GM23338 (cell line): ENCODE data around the gene KBTBD4. TPM values are rescaled to one million over a fixed set of nuclear protein-coding genes. Genes with fewer than 3 reads are reported as not detected.
"Not testable (repeated sequence)": the region's sequence is repeated elsewhere in the genome, so short reads cannot be mapped to it uniquely, and the experiment has no call there.

Experiments
- ATAC-seq: fragments of 200-7000 bp; cut with Tn5 transposase; 3 replicates; pipeline ENCODE4 v1.9.1; 2020
- DNase-seq: peaks from one replicate; pipeline ENCODE4 v3.0.0-alpha.2; 2015; ENCODE audit warnings: low spot score
- H2AFZ ChIP-seq: fragments of 200-600 bp; sonication (generic); 2 replicates; pipeline ENCODE4 v1.8.0; 2016; ENCODE audit warnings: antibody characterized with exemption, mild to moderate bottlenecking, moderate library complexity
- H3F3A ChIP-seq: fragments of 200-600 bp; sonication (generic); replicated peaks from 2 replicates; pipeline ENCODE4 v1.8.0; 2017; ENCODE audit warnings: antibody characterized with exemption, mixed run types, low read depth
- H3K27ac ChIP-seq: fragments of 200-600 bp; sonication (generic); 2 replicates; pipeline ENCODE4 v1.6.1; 2016; ENCODE audit warnings: low read depth
- H3K27me3 ChIP-seq: fragments of 200-600 bp; sonication (generic); 2 replicates; pipeline ENCODE4 v1.8.0; 2016; ENCODE audit warnings: mild to moderate bottlenecking, mixed run types, moderate library complexity; ENCODE audit not compliant: insufficient read depth
- H3K36me3 ChIP-seq: fragments of 200-600 bp; sonication (generic); 2 replicates; pipeline ENCODE4 v1.8.0; 2016; ENCODE audit warnings: mild to moderate bottlenecking; ENCODE audit not compliant: insufficient read depth
- H3K4me1 ChIP-seq: fragments of 200-600 bp; sonication (generic); 2 replicates; pipeline ENCODE4 v1.8.0; 2016; ENCODE audit warnings: mild to moderate bottlenecking, moderate library complexity; ENCODE audit not compliant: insufficient read depth
- H3K4me2 ChIP-seq: fragments of 200-600 bp; sonication (generic); 2 replicates; pipeline ENCODE4 v1.7.1; 2017; ENCODE audit warnings: mixed run types
- H3K4me3 ChIP-seq: fragments of 200-600 bp; sonication (generic); 2 replicates; pipeline ENCODE4 v1.6.1; 2016; ENCODE audit warnings: mixed run types
- H3K79me2 ChIP-seq: fragments of 200-600 bp; sonication (generic); replicated peaks from 2 replicates; pipeline ENCODE4 v1.8.0; 2017; ENCODE audit warnings: mild to moderate bottlenecking; ENCODE audit not compliant: insufficient read depth
- H3K9me2 ChIP-seq: fragments of 200-600 bp; sonication (generic); 2 replicates; pipeline ENCODE4 v1.8.0; 2017; ENCODE audit not compliant: insufficient read depth
- H4K20me1 ChIP-seq: fragments of 200-600 bp; sonication (generic); replicated peaks from 2 replicates; pipeline ENCODE4 v1.8.0; 2017; ENCODE audit warnings: mild to moderate bottlenecking; ENCODE audit not compliant: insufficient read depth
- H3K27ac Mint-ChIP-seq: 2 replicates; pipeline ENCODE4 v1.8.0; 2020; ENCODE audit warnings: inconsistent platforms, mild to moderate bottlenecking, moderate library complexity, mixed read lengths
- H3K27me3 Mint-ChIP-seq: 3 replicates; pipeline ENCODE4 v1.8.0; 2022; ENCODE audit warnings: low read depth, mild to moderate bottlenecking, moderate library complexity, mixed read lengths, inconsistent platforms; ENCODE audit not compliant: insufficient read depth, poor library complexity
- H3K36me3 Mint-ChIP-seq: 3 replicates; pipeline ENCODE4 v1.8.0; 2021; ENCODE audit warnings: low read depth, mild to moderate bottlenecking, inconsistent platforms, moderate library complexity, mixed read lengths
- H3K4me1 Mint-ChIP-seq: 3 replicates; pipeline ENCODE4 v1.8.0; 2020; ENCODE audit warnings: mild to moderate bottlenecking, inconsistent platforms, mixed read lengths
- H3K4me3 Mint-ChIP-seq: 3 replicates; pipeline ENCODE4 v1.8.0; 2021; ENCODE audit warnings: moderate library complexity, mild to moderate bottlenecking, inconsistent platforms, mixed read lengths
- H3K9me3 Mint-ChIP-seq: 3 replicates; pipeline ENCODE4 v1.8.0; 2020; ENCODE audit warnings: moderate library complexity, mild to moderate bottlenecking, inconsistent platforms, mixed read lengths
- CREB1 ChIP-seq: fragments of 250-450 bp; sonication (Bioruptor Pico); IDR thresholded peaks from 2 replicates; pipeline ENCODE4 v1.5.0; 2020; ENCODE audit warnings: low read depth, mild to moderate bottlenecking, moderate library complexity
- EZH2phosphoT487 ChIP-seq: fragments of 200-600 bp; sonication (generic); IDR thresholded peaks from one replicate; pipeline ENCODE4 v1.8.1; 2018; ENCODE audit warnings: antibody characterized with exemption; ENCODE audit not compliant: unreplicated experiment
- NANOG ChIP-seq: IDR thresholded peaks from 2 replicates; pipeline ENCODE4 v1.6.1; 2016; ENCODE audit warnings: antibody characterized with exemption, borderline replicate concordance
- STAT1 ChIP-seq: IDR thresholded peaks from one replicate; pipeline ENCODE4 v1.6.1; 2016; ENCODE audit warnings: antibody characterized with exemption; ENCODE audit not compliant: unreplicated experiment
- ZNF331 ChIP-seq: fragments of 250-450 bp; sonication (Bioruptor Pico); IDR thresholded peaks from 2 replicates; pipeline ENCODE4 v1.5.0; 2020; ENCODE audit warnings: low read depth, mild to moderate bottlenecking, moderate library complexity
- polyA plus RNA-seq: library from polyadenylated mRNA; unstranded; fragments of >200 nt; fragmentation: Nextera tagmentation; extraction: Ambion mirVana; gene quantifications from 2 replicates; pipeline ENCODE4 v1.2.1, GENCODE V29; 2016
- total RNA-seq: library from RNA; depleted of rRNA; stranded (reverse); fragments of >200 nt; shearing (Covaris generic); gene quantifications from 2 replicates; pipeline ENCODE4 v1.2.3, GENCODE V29; 2014
- TF ChIP-seq, protein P1 (sequence below): IDR thresholded peaks from one replicate; pipeline ENCODE4 v1.6.1; 2018; ENCODE audit warnings: antibody characterized with exemption; ENCODE audit not compliant: unreplicated experiment
- TF ChIP-seq, protein P2 (sequence below), 2 experiments: fragments of 200-600 bp in 1 of 2; sonication (generic) in 1 of 2; conservative IDR thresholded peaks; 2 replicates each; pipeline versions ENCODE4 v1.5.1 to v1.6.1; 2016 to 2017; ENCODE audit warnings: antibody characterized with exemption in 2 of 2, low read depth in 2 of 2, mild to moderate bottlenecking in 2 of 2, moderate library complexity in 1 of 2

The KBTBD4 gene
- total and polyA plus RNA-seq, 2 experiments from 2014 or later: 5.8 to 16.6 TPM

DNA sequence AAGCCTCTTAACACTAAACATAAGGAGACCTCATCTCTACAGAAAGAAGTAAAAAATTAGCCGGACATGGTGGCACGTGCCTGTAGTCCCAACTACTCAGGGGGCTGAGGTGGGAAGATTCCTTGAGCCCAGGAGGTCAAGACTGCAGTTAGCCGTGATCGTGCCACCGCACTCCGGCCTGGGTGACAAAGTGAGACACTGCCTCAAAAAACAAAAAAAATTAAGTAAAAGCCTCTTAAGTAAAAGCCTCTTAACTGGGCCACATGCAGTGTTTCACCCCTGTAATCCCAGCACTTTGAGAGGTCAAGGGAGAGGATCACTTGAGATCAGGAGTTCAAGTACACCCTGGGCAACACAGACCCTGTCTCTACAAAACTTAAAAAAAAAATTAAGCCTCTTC, 51.6 kb downstream of the KBTBD4 start:
- Histone ChIP-seq H3K4me3 (no peak overlapping the region), H3F3A (peaks cover 3% of the 10 kb centered on the region; the same call in 1 of the 2 replicates), H3K9me2 (no peaks in the 10 kb centered on the region), H3K27ac (peak overlapping the region; percentile 61; the same call in 1 of the 2 replicates), H4K20me1 (peaks cover 91% of the 10 kb centered on the region), H3K36me3 (no peaks in the 10 kb centered on the region), H3K4me2 (no peak overlapping the region), H3K79me2 (peaks cover 100% of the 10 kb centered on the region), H3K27me3 (no peaks in the 10 kb centered on the region), H2AFZ (no peak overlapping the region), H3K4me1 (peaks cover 45% of the 10 kb centered on the region)
- H3K4me1 Mint-ChIP-seq: peaks cover 36% of the 10 kb centered on the region
- DNase-seq (no peak), ATAC-seq (no peak)
- no peak overlapping the region for H3K4me3 Mint-ChIP-seq
- H3K36me3 Mint-ChIP-seq: 0 out of 3 replicates have a peak, but pooled peaks cover 6% of the 10 kb centered on the region
- H3K27ac Mint-ChIP-seq: no peak overlapping the region
- TF ChIP-seq ZNF331 (CRISPR knock-in tag): no peak
- no peak for TF ChIP-seq CREB1
- no peak for TF ChIP-seq NANOG
- TF ChIP-seq, protein P1, sequence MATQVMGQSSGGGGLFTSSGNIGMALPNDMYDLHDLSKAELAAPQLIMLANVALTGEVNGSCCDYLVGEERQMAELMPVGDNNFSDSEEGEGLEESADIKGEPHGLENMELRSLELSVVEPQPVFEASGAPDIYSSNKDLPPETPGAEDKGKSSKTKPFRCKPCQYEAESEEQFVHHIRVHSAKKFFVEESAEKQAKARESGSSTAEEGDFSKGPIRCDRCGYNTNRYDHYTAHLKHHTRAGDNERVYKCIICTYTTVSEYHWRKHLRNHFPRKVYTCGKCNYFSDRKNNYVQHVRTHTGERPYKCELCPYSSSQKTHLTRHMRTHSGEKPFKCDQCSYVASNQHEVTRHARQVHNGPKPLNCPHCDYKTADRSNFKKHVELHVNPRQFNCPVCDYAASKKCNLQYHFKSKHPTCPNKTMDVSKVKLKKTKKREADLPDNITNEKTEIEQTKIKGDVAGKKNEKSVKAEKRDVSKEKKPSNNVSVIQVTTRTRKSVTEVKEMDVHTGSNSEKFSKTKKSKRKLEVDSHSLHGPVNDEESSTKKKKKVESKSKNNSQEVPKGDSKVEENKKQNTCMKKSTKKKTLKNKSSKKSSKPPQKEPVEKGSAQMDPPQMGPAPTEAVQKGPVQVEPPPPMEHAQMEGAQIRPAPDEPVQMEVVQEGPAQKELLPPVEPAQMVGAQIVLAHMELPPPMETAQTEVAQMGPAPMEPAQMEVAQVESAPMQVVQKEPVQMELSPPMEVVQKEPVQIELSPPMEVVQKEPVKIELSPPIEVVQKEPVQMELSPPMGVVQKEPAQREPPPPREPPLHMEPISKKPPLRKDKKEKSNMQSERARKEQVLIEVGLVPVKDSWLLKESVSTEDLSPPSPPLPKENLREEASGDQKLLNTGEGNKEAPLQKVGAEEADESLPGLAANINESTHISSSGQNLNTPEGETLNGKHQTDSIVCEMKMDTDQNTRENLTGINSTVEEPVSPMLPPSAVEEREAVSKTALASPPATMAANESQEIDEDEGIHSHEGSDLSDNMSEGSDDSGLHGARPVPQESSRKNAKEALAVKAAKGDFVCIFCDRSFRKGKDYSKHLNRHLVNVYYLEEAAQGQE: no peak
- TF ChIP-seq, protein P2, sequence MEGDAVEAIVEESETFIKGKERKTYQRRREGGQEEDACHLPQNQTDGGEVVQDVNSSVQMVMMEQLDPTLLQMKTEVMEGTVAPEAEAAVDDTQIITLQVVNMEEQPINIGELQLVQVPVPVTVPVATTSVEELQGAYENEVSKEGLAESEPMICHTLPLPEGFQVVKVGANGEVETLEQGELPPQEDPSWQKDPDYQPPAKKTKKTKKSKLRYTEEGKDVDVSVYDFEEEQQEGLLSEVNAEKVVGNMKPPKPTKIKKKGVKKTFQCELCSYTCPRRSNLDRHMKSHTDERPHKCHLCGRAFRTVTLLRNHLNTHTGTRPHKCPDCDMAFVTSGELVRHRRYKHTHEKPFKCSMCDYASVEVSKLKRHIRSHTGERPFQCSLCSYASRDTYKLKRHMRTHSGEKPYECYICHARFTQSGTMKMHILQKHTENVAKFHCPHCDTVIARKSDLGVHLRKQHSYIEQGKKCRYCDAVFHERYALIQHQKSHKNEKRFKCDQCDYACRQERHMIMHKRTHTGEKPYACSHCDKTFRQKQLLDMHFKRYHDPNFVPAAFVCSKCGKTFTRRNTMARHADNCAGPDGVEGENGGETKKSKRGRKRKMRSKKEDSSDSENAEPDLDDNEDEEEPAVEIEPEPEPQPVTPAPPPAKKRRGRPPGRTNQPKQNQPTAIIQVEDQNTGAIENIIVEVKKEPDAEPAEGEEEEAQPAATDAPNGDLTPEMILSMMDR (conservative IDR thresholded peaks at IDR 0.05; ENCODE audit: low read depth in 2 of 2): no peak
- no peak for TF ChIP-seq STAT1
- TF ChIP-seq EZH2phosphoT487: no peak
- H3K9me3 Mint-ChIP-seq: no peaks in the 10 kb centered on the region
- H3K27me3 Mint-ChIP-seq: peaks cover 6% of the 10 kb centered on the region

DNA sequence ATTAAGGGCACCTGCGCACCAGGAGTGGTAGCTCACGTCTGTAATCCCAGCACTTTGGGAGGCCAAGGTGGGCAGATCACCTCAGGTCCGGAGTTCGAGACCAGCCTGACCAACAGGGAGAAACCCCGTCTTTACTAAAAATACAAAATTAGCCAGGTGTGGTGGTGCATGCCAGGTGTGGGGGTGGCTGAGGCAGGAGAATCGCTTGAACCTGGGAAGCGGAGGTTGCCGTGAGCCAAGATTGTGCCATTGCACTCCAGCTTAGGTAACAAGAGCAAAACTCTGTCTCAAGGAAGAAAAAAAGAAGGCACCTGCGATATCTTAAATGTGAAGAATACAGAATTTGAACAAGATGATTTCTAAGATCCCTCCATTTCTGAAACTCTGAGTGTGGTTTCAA, 52.7 kb downstream of the KBTBD4 start:
- peaks cover 100% of the 10 kb centered on the region for H3K79me2 ChIP-seq
- not testable (repeated sequence) for H3K9me2 ChIP-seq, H3K9me3 Mint-ChIP-seq, H3K36me3 ChIP-seq, H2AFZ ChIP-seq, DNase-seq, H3K27me3 ChIP-seq, H3K36me3 Mint-ChIP-seq, H3F3A ChIP-seq, ATAC-seq, H3K4me3 Mint-ChIP-seq, H3K4me3 ChIP-seq, H3K27me3 Mint-ChIP-seq
- H3K4me1 ChIP-seq: peaks cover 41% of the 10 kb centered on the region
- H4K20me1 ChIP-seq: peaks cover 85% of the 10 kb centered on the region
- Mint-ChIP-seq H3K27ac (peak overlapping the region; percentile 84; the same call in 1 of the 2 replicates), H3K4me1 (peaks cover 36% of the 10 kb centered on the region)
- H3K27ac ChIP-seq: peak overlapping the region; percentile 78
- H3K4me2 ChIP-seq: peak overlapping the region; percentile 55; the same call in 1 of the 2 replicates
